Mesenchymal stem cell (in vitro differentiated cells and primary cell): ENCODE measurements around the gene HPD.

ENCODE experiments used
- DNase-seq: peaks from one replicate; pipeline ENCODE4 v3.0.0-alpha.2; 2013
- H2AFZ ChIP-seq: one replicate; pipeline ENCODE4 v1.6.1; 2013; ENCODE audit warnings: low read depth, mild to moderate bottlenecking, control low read depth, inconsistent platforms, low read length, moderate library complexity
- H2AK5ac ChIP-seq: 2 replicates; pipeline ENCODE4 v1.6.1; 2013; ENCODE audit warnings: low read length, moderate library complexity, mild to moderate bottlenecking, inconsistent platforms; ENCODE audit not compliant: severe bottlenecking
- H2BK120ac ChIP-seq: one replicate; pipeline ENCODE4 v1.6.1; 2013; ENCODE audit warnings: low read depth, mild to moderate bottlenecking, inconsistent platforms, low read length, moderate library complexity
- H2BK12ac ChIP-seq, 2 experiments: one replicate each; pipeline ENCODE4 v1.6.1; 2013; ENCODE audit warnings: inconsistent platforms in 2 of 2, low read length in 2 of 2, mild to moderate bottlenecking in 2 of 2, moderate library complexity in 2 of 2, control low read depth in 1 of 2
- H2BK15ac ChIP-seq: one replicate; pipeline ENCODE4 v1.6.1; 2013; ENCODE audit warnings: mild to moderate bottlenecking, low read depth, inconsistent platforms; ENCODE audit not compliant: poor library complexity, severe bottlenecking
- H2BK5ac ChIP-seq: 2 replicates; pipeline ENCODE4 v1.6.1; 2013; ENCODE audit warnings: low read depth, mild to moderate bottlenecking, low read length, control low read depth, inconsistent platforms; ENCODE audit not compliant: poor library complexity, severe bottlenecking
- H3K14ac ChIP-seq, 2 experiments: one replicate each; pipeline ENCODE4 v1.6.1; 2013; ENCODE audit warnings: inconsistent platforms in 2 of 2, low read length in 2 of 2, control low read depth in 1 of 2, mild to moderate bottlenecking in 1 of 2, moderate library complexity in 1 of 2
- H3K18ac ChIP-seq, 2 experiments: one replicate each; pipeline ENCODE4 v1.6.1; 2013; ENCODE audit warnings: inconsistent platforms in 2 of 2, low read length in 2 of 2, control low read depth in 1 of 2, low read depth in 1 of 2, mild to moderate bottlenecking in 1 of 2
- H3K23ac ChIP-seq, 2 experiments: one replicate each; pipeline ENCODE4 v1.6.1; 2013; ENCODE audit warnings: inconsistent platforms in 2 of 2, low read length in 2 of 2, mild to moderate bottlenecking in 2 of 2, moderate library complexity in 2 of 2, control low read depth in 1 of 2
- H3K27ac ChIP-seq: 2 replicates; pipeline ENCODE4 v1.5.1; 2013; ENCODE audit warnings: mild to moderate bottlenecking, moderate library complexity, low read length, control low read depth, inconsistent platforms; ENCODE audit not compliant: poor library complexity, severe bottlenecking
- H3K27me3 ChIP-seq, 2 experiments: 2 replicates each; pipeline versions ENCODE4 v1.6.1 to v1.7.0; 2013; ENCODE audit warnings: low read length in 2 of 2, mild to moderate bottlenecking in 2 of 2, moderate library complexity in 2 of 2, control low read depth in 1 of 2, inconsistent platforms in 1 of 2; ENCODE audit not compliant: control insufficient read depth in 1 of 2, insufficient read depth in 1 of 2
- H3K36me3 ChIP-seq, 2 experiments: 2 replicates each; pipeline versions ENCODE4 v1.6.1 to v1.7.0; 2013; ENCODE audit warnings: low read length in 2 of 2, control low read depth in 1 of 2, inconsistent platforms in 1 of 2, low read depth in 1 of 2, mild to moderate bottlenecking in 1 of 2; ENCODE audit not compliant: insufficient read depth in 2 of 2, control insufficient read depth in 1 of 2
- H3K4ac ChIP-seq, 2 experiments: one replicate each; pipeline ENCODE4 v1.6.1; 2013; ENCODE audit warnings: inconsistent platforms in 2 of 2, low read length in 2 of 2, mild to moderate bottlenecking in 2 of 2, moderate library complexity in 2 of 2, control low read depth in 1 of 2, low read depth in 1 of 2
- H3K4me1 ChIP-seq: 2 replicates; pipeline ENCODE4 v1.6.1; 2013; ENCODE audit warnings: low read depth, low read length, control low read depth; ENCODE audit not compliant: control insufficient read depth, insufficient read depth
- H3K4me2 ChIP-seq: 2 replicates; pipeline ENCODE4 v1.6.1; 2013; ENCODE audit warnings: low read length, mild to moderate bottlenecking, inconsistent platforms; ENCODE audit not compliant: poor library complexity, severe bottlenecking
- H3K4me3 ChIP-seq, 2 experiments: 2 replicates each; pipeline versions ENCODE4 v1.5.1 to v1.7.0; 2013; ENCODE audit warnings: low read length in 2 of 2, mild to moderate bottlenecking in 2 of 2, control low read depth in 1 of 2, low read depth in 1 of 2; ENCODE audit not compliant: insufficient read depth in 1 of 2
- H3K79me1 ChIP-seq: replicated peaks from 2 replicates; pipeline ENCODE4 v1.6.1; 2013; ENCODE audit warnings: mild to moderate bottlenecking, control low read depth, low read length, inconsistent platforms; ENCODE audit not compliant: poor library complexity, severe bottlenecking
- H3K9ac ChIP-seq: 2 replicates; pipeline ENCODE4 v1.7.0; 2013; ENCODE audit warnings: mild to moderate bottlenecking, low read length, moderate library complexity
- H3K9me3 ChIP-seq: 2 replicates; pipeline ENCODE4 v1.7.0; 2013; ENCODE audit warnings: mild to moderate bottlenecking, low read length; ENCODE audit not compliant: control insufficient read depth
- H4K8ac ChIP-seq: one replicate; pipeline ENCODE4 v1.6.1; 2013; ENCODE audit warnings: inconsistent platforms, mild to moderate bottlenecking, low read length, moderate library complexity
- H4K91ac ChIP-seq: one replicate; pipeline ENCODE4 v1.6.1; 2013; ENCODE audit warnings: mild to moderate bottlenecking, low read length, inconsistent platforms
- WGBS: methylation state at CpG from one replicate; pipeline ENCODE4 v1.1.7; 2013; ENCODE audit warnings: mixed read lengths; 5-methylcytosine and 5-hydroxymethylcytosine counted together

HPD gene

GRCh38 chr12:121806546-121807423 lies 51.9 kb downstream of the HPD start:
- no peaks in the 10 kb centered on the region for H3K9me3 ChIP-seq
- peak overlapping the region; percentile 46 to 55 for H2BK12ac ChIP-seq
- H3K27me3 ChIP-seq: no peaks in the 10 kb centered on the region
- H3K9ac ChIP-seq: peak overlapping the region; percentile 92
- WGBS: 45% methylated on average over 17 of the region's 21 CpGs
- H3K36me3 ChIP-seq: peaks cover 44 to 55% of the 10 kb centered on the region in 2 experiments
- H4K91ac ChIP-seq: no peak overlapping the region
- no peak overlapping the region for H2BK15ac ChIP-seq
- H3K27ac ChIP-seq: no peak overlapping the region
- no peak overlapping the region for H3K14ac ChIP-seq
- H3K4ac ChIP-seq: peak overlapping the region in 1 of 2 experiments; percentile 61
- no peak overlapping the region for H2BK5ac ChIP-seq
- no peak overlapping the region for H2AFZ ChIP-seq
- H3K4me1 ChIP-seq: peaks cover 35% of the 10 kb centered on the region
- peak overlapping the region; percentile 12 to 81 for H3K4me3 ChIP-seq
- no peak overlapping the region for H4K8ac ChIP-seq
- peak overlapping the region; percentile 34 for H2BK120ac ChIP-seq
- peak; percentile 57 for DNase-seq
- H3K79me1 ChIP-seq: peaks cover 18% of the 10 kb centered on the region
- no peak overlapping the region for H3K23ac ChIP-seq
- peak overlapping the region; percentile 88 for H3K4me2 ChIP-seq
- no peak overlapping the region for H3K18ac ChIP-seq
- no peak overlapping the region for H2AK5ac ChIP-seq

GRCh38 chr12:121806009-121806545 lies 52.6 kb downstream of the HPD start:
- Histone ChIP-seq H3K18ac (peak overlapping the region in 1 of 2 experiments; percentile 79), H2BK120ac (peak overlapping the region; percentile 34), H3K4ac (peak overlapping the region in 1 of 2 experiments; percentile 34), H3K36me3 (peaks cover 39 to 49% of the 10 kb centered on the region in 2 experiments), H3K4me2 (peak overlapping the region; percentile 88), H3K9me3 (no peaks in the 10 kb centered on the region), H2AFZ (no peak overlapping the region), H3K27me3 (no peaks in the 10 kb centered on the region), H3K4me3 (peak overlapping the region; percentile 49 to 81), H2BK15ac (no peak overlapping the region), H2BK5ac (no peak overlapping the region), H3K9ac (peak overlapping the region; percentile 92), H2BK12ac (no peak overlapping the region), H3K79me1 (peaks cover 18% of the 10 kb centered on the region), H3K23ac (peak overlapping the region in 1 of 2 experiments; percentile 75), H3K14ac (peak overlapping the region in 1 of 2 experiments; percentile 51), H3K4me1 (peaks cover 28% of the 10 kb centered on the region), H2AK5ac (no peak overlapping the region), H4K8ac (no peak overlapping the region), H4K91ac (peak overlapping the region; percentile 39), H3K27ac (no peak overlapping the region)
- peak; percentile 27 for DNase-seq
- WGBS: 2% methylated on average over 13 of the region's 16 CpGs

- H3K4me2 ChIP-seq: peak overlapping the region; percentile 99
- peaks cover 15% of the 10 kb centered on the region for H3K79me1 ChIP-seq
- H3K9me3 ChIP-seq: no peaks in the 10 kb centered on the region
- no peak overlapping the region for H4K8ac ChIP-seq
- WGBS: under 1% methylated on average over 24 of the region's 45 CpGs
- H2AFZ ChIP-seq: no peak overlapping the region
- peak overlapping the region in 1 of 2 experiments; percentile 75 for H3K23ac ChIP-seq
- H2BK12ac ChIP-seq: no peak overlapping the region
- H3K18ac ChIP-seq: peak overlapping the region; percentile 14 to 79
- peak overlapping the region; percentile 79 to 81 for H3K4me3 ChIP-seq
- H3K27ac ChIP-seq: no peak overlapping the region
- peak overlapping the region; percentile 39 for H4K91ac ChIP-seq
- H2BK120ac ChIP-seq: peak overlapping the region; percentile 73
- H3K14ac ChIP-seq: peak overlapping the region; percentile 51 to 74
- DNase-seq: peak; percentile 72
- H3K4me1 ChIP-seq: peaks cover 23% of the 10 kb centered on the region
- H2AK5ac ChIP-seq: no peak overlapping the region
- no peak overlapping the region for H2BK15ac ChIP-seq
- H2BK5ac ChIP-seq: no peak overlapping the region
- peak overlapping the region in 1 of 2 experiments; percentile 71 for H3K4ac ChIP-seq
- peak overlapping the region; percentile 92 for H3K9ac ChIP-seq
- no peaks in the 10 kb centered on the region for H3K27me3 ChIP-seq
- H3K36me3 ChIP-seq: peaks cover 33 to 43% of the 10 kb centered on the region in 2 experiments
Observed at GRCh38 chr12:121805171-121806008, 53.3 kb downstream of the HPD start.
